SJCRH30 (cell line): Measurements from ENCODE around the gene LRRC55. TPM values are rescaled to one million over a fixed set of nuclear protein-coding genes. Genes with fewer than 3 reads are reported as not detected.

Experiments used
- DNase-seq, 2 experiments: peaks; one replicate each; pipeline ENCODE4 v3.0.0-alpha.2; 2015 to 2020
- H3K27ac ChIP-seq: fragments of 250-450 bp; sonication (Bioruptor Pico); 2 replicates; pipeline ENCODE4 v1.5.1; 2020; ENCODE audit warnings: mild to moderate bottlenecking, moderate library complexity
- H3K27me3 ChIP-seq: fragments of 250-450 bp; sonication (Bioruptor Pico); 2 replicates; pipeline ENCODE4 v1.5.1; 2020; ENCODE audit warnings: mild to moderate bottlenecking, moderate library complexity
- H3K36me3 ChIP-seq: fragments of 250-450 bp; sonication (Bioruptor Pico); 2 replicates; pipeline ENCODE4 v1.5.1; 2020; ENCODE audit warnings: mild to moderate bottlenecking, moderate library complexity
- H3K4me1 ChIP-seq: fragments of 250-450 bp; sonication (Bioruptor Pico); 2 replicates; pipeline ENCODE4 v1.5.1; 2020; ENCODE audit warnings: mild to moderate bottlenecking, moderate library complexity
- H3K4me3 ChIP-seq: fragments of 250-450 bp; sonication (Bioruptor Pico); 2 replicates; pipeline ENCODE4 v1.5.1; 2020; ENCODE audit warnings: mild to moderate bottlenecking, moderate library complexity
- H3K9me3 ChIP-seq: fragments of 250-450 bp; sonication (Bioruptor Pico); replicated peaks from 2 replicates; pipeline ENCODE4 v1.5.1; 2020; ENCODE audit warnings: mild to moderate bottlenecking, moderate library complexity
- total RNA-seq: library from RNA; depleted of rRNA; stranded (reverse); fragments of >200 nt; shearing (Covaris generic); gene quantifications from 2 replicates; pipeline ENCODE4 v1.2.3, GENCODE V29; 2014

LRRC55 gene
- total RNA-seq, 1 experiment from 2014 or later, result not detected

GRCh38 chr11:57224537-57224936, 42.8 kb downstream of the LRRC55 start:
- DNase-seq, result no peak
- H3K27me3 ChIP-seq, result no peaks in the 10 kb centered on the region; the same call in 1 of the 2 replicates
- no peaks in the 10 kb centered on the region for H3K9me3 ChIP-seq
- H3K4me1 ChIP-seq, result no peaks in the 10 kb centered on the region
- H3K36me3 ChIP-seq, result no peaks in the 10 kb centered on the region
- H3K27ac ChIP-seq, result no peak overlapping the region
- no peak overlapping the region for H3K4me3 ChIP-seq

- H3K27me3 ChIP-seq, result no peaks in the 10 kb centered on the region; the same call in 1 of the 2 replicates
- H3K4me3 ChIP-seq, result no peak overlapping the region
- H3K4me1 ChIP-seq, result no peaks in the 10 kb centered on the region
- DNase-seq, result no peak
- H3K9me3 ChIP-seq, result no peaks in the 10 kb centered on the region
- H3K27ac ChIP-seq, result no peak overlapping the region
- no peaks in the 10 kb centered on the region for H3K36me3 ChIP-seq
These were observed 46.8 kb downstream of the LRRC55 start for GRCh38 chr11:57228600-57228999.

DNA sequence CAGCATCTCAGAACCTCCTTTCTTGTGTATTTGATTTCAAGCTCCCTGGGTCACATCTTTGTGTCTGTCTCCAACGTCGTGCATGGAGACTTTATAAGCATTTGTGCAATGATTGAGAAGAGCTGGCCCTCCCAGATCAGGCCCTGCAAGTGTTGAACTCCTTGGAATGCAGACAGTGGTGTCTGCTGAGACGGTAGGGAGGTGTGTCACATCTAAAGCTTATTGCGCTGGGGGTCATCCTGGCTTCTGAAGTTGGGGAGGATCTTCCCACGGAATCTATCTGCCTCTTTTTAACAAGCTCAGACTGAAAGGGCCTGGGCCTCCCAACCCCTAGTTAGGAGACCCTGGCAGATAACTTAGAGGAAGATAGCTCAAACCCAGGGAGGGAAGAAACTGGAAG, 48.6 kb downstream of the LRRC55 start:
- Histone ChIP-seq H3K4me3 (no peak overlapping the region), H3K27ac (no peak overlapping the region), H3K36me3 (no peaks in the 10 kb centered on the region), H3K9me3 (no peaks in the 10 kb centered on the region), H3K27me3 (no peaks in the 10 kb centered on the region; the same call in 1 of the 2 replicates), H3K4me1 (no peaks in the 10 kb centered on the region)
- no peak for DNase-seq

- Histone ChIP-seq H3K4me3 (no peak overlapping the region), H3K27me3 (no peaks in the 10 kb centered on the region; the same call in 1 of the 2 replicates), H3K4me1 (no peaks in the 10 kb centered on the region), H3K36me3 (no peaks in the 10 kb centered on the region), H3K9me3 (no peaks in the 10 kb centered on the region), H3K27ac (no peak overlapping the region)
- no peak for DNase-seq
These were observed 49.2 kb downstream of the LRRC55 start for GRCh38 chr11:57230791-57231538.

- Histone ChIP-seq H3K27ac (no peak overlapping the region), H3K4me3 (no peak overlapping the region), H3K4me1 (no peaks in the 10 kb centered on the region), H3K9me3 (no peaks in the 10 kb centered on the region), H3K27me3 (no peaks in the 10 kb centered on the region; the same call in 1 of the 2 replicates), H3K36me3 (no peaks in the 10 kb centered on the region)
- DNase-seq, result no peak
These were observed 49.9 kb downstream of the LRRC55 start for GRCh38 chr11:57231539-57232253.

DNA sequence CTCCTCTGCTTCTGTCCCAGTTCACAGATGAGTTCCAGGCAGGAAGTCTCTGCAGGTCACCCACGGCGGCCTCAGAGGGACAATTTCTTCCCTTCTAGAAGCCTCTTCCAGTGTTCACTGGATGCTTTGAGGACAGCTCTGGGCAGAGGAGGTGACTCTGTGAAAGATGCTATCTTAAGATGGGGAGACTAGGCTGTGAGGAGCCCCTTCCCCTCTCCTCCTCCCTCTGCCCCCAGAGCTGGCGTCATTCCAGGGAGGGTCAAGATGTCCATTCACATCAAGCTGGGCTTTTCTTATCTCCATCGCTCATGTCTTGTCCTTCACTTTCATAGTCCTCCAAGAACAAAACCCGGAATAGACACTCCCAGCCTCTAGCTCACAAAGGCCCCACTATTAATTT, 51.9 kb downstream of the LRRC55 start:
- Histone ChIP-seq H3K27me3 (no peaks in the 10 kb centered on the region; the same call in 1 of the 2 replicates), H3K36me3 (no peaks in the 10 kb centered on the region), H3K27ac (no peak overlapping the region), H3K4me1 (no peaks in the 10 kb centered on the region), H3K9me3 (no peaks in the 10 kb centered on the region), H3K4me3 (no peak overlapping the region)
- DNase-seq, result no peak

DNA sequence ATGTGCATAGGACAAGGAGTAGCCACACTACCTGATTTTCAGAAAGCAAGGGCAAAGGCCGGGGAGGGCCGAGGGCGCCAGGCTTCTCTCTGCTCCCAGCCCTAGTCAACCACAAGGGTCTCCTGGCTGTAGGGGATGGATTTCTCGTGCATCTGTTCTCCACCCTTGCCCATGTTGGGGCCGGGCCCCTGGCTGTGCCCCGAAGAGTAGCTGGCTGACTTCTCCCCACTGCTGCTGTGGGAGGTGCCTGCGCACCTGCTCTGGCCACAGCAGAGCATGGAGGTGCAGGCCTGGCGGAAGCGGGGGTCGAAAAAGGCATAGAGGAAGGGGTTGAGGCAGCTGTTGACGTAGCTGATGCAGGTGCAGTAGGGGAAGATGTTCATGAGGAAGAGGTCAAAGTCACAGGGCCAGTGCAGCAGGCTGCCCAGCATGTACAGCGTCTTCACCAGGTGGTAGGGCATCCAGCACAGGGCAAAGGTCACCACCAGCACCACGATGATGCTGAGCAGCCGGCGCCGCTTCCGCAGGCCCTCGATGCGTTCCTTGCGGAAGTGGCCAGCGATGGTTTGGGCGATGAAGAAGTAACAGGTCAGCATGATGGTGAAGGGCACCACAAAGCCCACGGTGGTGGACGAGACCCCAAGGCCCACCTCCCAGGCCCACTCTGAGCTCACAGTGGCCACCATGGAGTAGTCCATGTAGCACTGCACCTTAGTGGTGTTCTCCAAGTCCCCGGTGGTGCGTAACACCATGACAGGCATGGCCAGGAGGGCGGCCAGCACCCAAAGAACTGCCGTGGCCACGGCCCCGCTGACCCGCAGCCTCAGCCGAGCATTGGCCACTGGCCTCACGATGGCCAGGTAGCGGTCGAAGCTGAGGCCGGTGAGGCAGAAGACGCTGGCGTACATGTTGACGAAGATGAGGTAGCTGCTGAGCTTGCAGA, 54.3 kb downstream of the LRRC55 start:
- Histone ChIP-seq H3K27ac (no peak overlapping the region), H3K27me3 (no peaks in the 10 kb centered on the region; the same call in 1 of the 2 replicates), H3K4me3 (no peak overlapping the region)

DNA sequence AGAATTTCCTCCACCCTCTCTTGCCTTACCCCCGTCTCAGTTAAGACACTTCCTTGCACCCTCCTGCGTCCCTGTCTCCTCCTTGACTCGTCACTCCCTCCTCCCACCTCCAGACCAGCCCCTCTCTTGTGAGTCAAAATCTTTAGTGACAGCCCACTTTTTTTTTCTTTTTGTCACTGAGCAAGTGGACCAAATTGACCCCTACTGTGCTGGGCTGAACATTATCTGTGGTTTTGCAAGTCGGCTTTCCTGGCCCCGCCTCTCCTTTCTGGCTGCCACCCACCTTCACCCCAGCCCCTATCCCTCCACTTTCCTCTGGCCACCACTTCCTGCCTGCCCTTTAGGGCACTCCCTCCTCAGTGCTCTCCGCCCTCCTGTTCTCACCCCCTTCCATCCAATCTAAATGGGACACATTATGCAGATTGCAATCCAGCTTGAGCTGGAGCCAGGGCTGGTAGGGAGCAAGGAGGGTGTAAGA, 55.5 kb downstream of the LRRC55 start, which contains the start of gene APLNR:
TSS of gene APLNR (minus strand) at position 47 of the 478 bp plus-strand sequence. CDS start 246 bp downstream, outside the sequence.
- DNase-seq, result no peak
- Histone ChIP-seq H3K4me3 (no peak within 1 kb of the TSS), H3K27me3 (no peaks in the 10 kb centered on the region), H3K4me1 (peaks cover 22% of the 10 kb centered on the region), H3K27ac (no peak within 1 kb of the TSS), H3K36me3 (no peaks in the 10 kb centered on the region), H3K9me3 (no peaks in the 10 kb centered on the region; the same call in 1 of the 2 replicates)

More for the DNA sequence above, 54.3 kb downstream of the LRRC55 start:
- Histone ChIP-seq H3K9me3 (no peaks in the 10 kb centered on the region; the same call in 1 of the 2 replicates), H3K4me1 (peaks cover 11% of the 10 kb centered on the region; the same call in 1 of the 2 replicates), H3K36me3 (no peaks in the 10 kb centered on the region)
- no peak for DNase-seq

GRCh38 chr11:57239348-57239747, 57.6 kb downstream of the LRRC55 start:
- H3K27ac ChIP-seq, result no peak overlapping the region
- peaks cover 27% of the 10 kb centered on the region for H3K4me1 ChIP-seq
- no peaks in the 10 kb centered on the region for H3K36me3 ChIP-seq
- H3K9me3 ChIP-seq, result no peaks in the 10 kb centered on the region; the same call in 1 of the 2 replicates
- H3K4me3 ChIP-seq, result no peak overlapping the region
- no peak for DNase-seq
- H3K27me3 ChIP-seq, result no peaks in the 10 kb centered on the region

GRCh38 chr11:57240007-57240406, 58.3 kb downstream of the LRRC55 start:
- H3K27me3 ChIP-seq, result no peaks in the 10 kb centered on the region
- no peaks in the 10 kb centered on the region for H3K36me3 ChIP-seq
- no peaks in the 10 kb centered on the region; the same call in 1 of the 2 replicates for H3K9me3 ChIP-seq
- H3K27ac ChIP-seq, result no peak overlapping the region
- H3K4me3 ChIP-seq, result no peak overlapping the region
- no peak for DNase-seq
- H3K4me1 ChIP-seq, result peaks cover 27% of the 10 kb centered on the region

- H3K36me3 ChIP-seq, result no peaks in the 10 kb centered on the region
- H3K4me3 ChIP-seq, result no peak overlapping the region
- peaks cover 27% of the 10 kb centered on the region for H3K4me1 ChIP-seq
- H3K9me3 ChIP-seq, result no peaks in the 10 kb centered on the region; the same call in 1 of the 2 replicates
- no peak overlapping the region for H3K27ac ChIP-seq
- no peaks in the 10 kb centered on the region for H3K27me3 ChIP-seq
- peak; percentile 39 to 50 for DNase-seq
These were observed 59.0 kb downstream of the LRRC55 start for GRCh38 chr11:57240757-57241156.
